ENCODE results near the gene DCC. TPM values are rescaled to one million over a fixed set of nuclear protein-coding genes. Genes with fewer than 3 reads are reported as not detected.

DCC gene
- total RNA-seq, 1 experiment from 2014 or later = not detected

DNA sequence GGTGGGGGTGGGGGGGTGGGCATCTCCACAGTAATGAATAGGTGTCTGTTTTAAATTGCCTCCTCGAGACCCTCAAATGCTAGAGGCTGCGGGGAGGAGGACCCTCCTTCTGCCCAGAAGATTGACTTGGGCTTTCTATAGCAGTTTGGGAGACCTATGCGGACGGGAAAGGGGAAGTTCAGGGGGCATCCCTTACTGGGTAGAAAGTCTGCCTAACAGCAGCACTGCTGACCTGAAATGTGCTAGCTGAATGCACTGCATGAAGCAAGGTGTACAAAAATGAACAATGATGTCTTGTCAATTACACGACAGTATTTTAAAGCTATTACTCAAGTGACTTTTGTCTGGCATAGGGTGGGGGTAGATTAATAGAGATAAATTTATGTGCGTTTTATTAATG lies 2.5 kb downstream of the DCC start:
- BruUV-seq (replicated peaks) = no TSS peak
- TF ChIP-seq, protein P1, sequence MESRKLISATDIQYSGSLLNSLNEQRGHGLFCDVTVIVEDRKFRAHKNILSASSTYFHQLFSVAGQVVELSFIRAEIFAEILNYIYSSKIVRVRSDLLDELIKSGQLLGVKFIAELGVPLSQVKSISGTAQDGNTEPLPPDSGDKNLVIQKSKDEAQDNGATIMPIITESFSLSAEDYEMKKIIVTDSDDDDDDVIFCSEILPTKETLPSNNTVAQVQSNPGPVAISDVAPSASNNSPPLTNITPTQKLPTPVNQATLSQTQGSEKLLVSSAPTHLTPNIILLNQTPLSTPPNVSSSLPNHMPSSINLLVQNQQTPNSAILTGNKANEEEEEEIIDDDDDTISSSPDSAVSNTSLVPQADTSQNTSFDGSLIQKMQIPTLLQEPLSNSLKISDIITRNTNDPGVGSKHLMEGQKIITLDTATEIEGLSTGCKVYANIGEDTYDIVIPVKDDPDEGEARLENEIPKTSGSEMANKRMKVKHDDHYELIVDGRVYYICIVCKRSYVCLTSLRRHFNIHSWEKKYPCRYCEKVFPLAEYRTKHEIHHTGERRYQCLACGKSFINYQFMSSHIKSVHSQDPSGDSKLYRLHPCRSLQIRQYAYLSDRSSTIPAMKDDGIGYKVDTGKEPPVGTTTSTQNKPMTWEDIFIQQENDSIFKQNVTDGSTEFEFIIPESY (IDR thresholded peaks at IDR 0.05; ENCODE audit: extremely low read depth, insufficient replicate concordance, low read length) = no peak
- TF ChIP-seq TCF7L2 (IDR thresholded peaks at IDR 0.05; ENCODE audit: borderline replicate concordance, extremely low read depth, insufficient read depth, insufficient read length) = no peak
- no peak for TF ChIP-seq SRF (IDR thresholded peaks at IDR 0.05; ENCODE audit: low read depth)
- no peak for TF ChIP-seq RAD21 (IDR thresholded peaks at IDR 0.05; ENCODE audit: low read depth)
- TF ChIP-seq JUND (IDR thresholded peaks at IDR 0.05) = no peak
- no peak for TF ChIP-seq CTCF (IDR thresholded peaks at IDR 0.05 in 2 of 3, conservative IDR thresholded peaks at IDR 0.05 in 1 of 3; ENCODE audit: borderline replicate concordance in 1 of 3, insufficient read depth in 1 of 3, low read depth in 2 of 3, low read length in 2 of 3)
- TF ChIP-seq EGR1 (IDR thresholded peaks at IDR 0.05; ENCODE audit: low read depth) = no peak
- no peak for TF ChIP-seq SIN3A (IDR thresholded peaks at IDR 0.05; ENCODE audit: low read depth)
- TF ChIP-seq ELF1 (IDR thresholded peaks at IDR 0.05; ENCODE audit: borderline replicate concordance, low read depth) = no peak
- TF ChIP-seq YY1 (IDR thresholded peaks at IDR 0.05; ENCODE audit: extremely low read depth, insufficient replicate concordance, low read depth, low read length) = no peak
- no peak for TF ChIP-seq POLR2AphosphoS5 (IDR thresholded peaks at IDR 0.05; ENCODE audit: low read depth, low read length)
- no peak for TF ChIP-seq ZFX (IDR thresholded peaks at IDR 0.05)
- TF ChIP-seq EZH2 (IDR thresholded peaks at IDR 0.05) = no peak
- TF ChIP-seq SP1 (IDR thresholded peaks at IDR 0.05; ENCODE audit: low read depth) = no peak
- TF ChIP-seq, protein P2, sequence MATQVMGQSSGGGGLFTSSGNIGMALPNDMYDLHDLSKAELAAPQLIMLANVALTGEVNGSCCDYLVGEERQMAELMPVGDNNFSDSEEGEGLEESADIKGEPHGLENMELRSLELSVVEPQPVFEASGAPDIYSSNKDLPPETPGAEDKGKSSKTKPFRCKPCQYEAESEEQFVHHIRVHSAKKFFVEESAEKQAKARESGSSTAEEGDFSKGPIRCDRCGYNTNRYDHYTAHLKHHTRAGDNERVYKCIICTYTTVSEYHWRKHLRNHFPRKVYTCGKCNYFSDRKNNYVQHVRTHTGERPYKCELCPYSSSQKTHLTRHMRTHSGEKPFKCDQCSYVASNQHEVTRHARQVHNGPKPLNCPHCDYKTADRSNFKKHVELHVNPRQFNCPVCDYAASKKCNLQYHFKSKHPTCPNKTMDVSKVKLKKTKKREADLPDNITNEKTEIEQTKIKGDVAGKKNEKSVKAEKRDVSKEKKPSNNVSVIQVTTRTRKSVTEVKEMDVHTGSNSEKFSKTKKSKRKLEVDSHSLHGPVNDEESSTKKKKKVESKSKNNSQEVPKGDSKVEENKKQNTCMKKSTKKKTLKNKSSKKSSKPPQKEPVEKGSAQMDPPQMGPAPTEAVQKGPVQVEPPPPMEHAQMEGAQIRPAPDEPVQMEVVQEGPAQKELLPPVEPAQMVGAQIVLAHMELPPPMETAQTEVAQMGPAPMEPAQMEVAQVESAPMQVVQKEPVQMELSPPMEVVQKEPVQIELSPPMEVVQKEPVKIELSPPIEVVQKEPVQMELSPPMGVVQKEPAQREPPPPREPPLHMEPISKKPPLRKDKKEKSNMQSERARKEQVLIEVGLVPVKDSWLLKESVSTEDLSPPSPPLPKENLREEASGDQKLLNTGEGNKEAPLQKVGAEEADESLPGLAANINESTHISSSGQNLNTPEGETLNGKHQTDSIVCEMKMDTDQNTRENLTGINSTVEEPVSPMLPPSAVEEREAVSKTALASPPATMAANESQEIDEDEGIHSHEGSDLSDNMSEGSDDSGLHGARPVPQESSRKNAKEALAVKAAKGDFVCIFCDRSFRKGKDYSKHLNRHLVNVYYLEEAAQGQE (IDR thresholded peaks at IDR 0.05; ENCODE audit: low read depth) = no peak
- TF ChIP-seq POLR2A (IDR thresholded peaks at IDR 0.05; ENCODE audit: borderline replicate concordance, extremely low read depth, insufficient read depth, insufficient read length) = no peak
- no peak for TF ChIP-seq EZH2phosphoT487 (IDR thresholded peaks at IDR 0.05; ENCODE audit: borderline replicate concordance)
- no peak for TF ChIP-seq ZNF274 (IDR thresholded peaks at IDR 0.05; ENCODE audit: low read depth, low read length)
- no peak for TF ChIP-seq CBX3 (IDR thresholded peaks at IDR 0.05; ENCODE audit: low read depth)
- TF ChIP-seq MAX (IDR thresholded peaks at IDR 0.05) = no peak
- Histone ChIP-seq H3K4me1 (ENCODE audit: control insufficient read depth in 1 of 2, insufficient read depth in 2 of 2, low read length in 2 of 2) (no peaks in the 10 kb centered on the region), H3K27me3 (ENCODE audit: insufficient read depth, low read length) (no peaks in the 10 kb centered on the region), H3K9me3 (ENCODE audit: control insufficient read depth in 1 of 2, insufficient read depth in 1 of 2, low read depth in 1 of 2, low read length in 2 of 2) (peaks cover 0 to 17% of the 10 kb centered on the region in 2 experiments; a peak in 2 of 4 replicates), H3K27ac (ENCODE audit: low read depth, low read length) (no peak overlapping the region), H2AFZ (ENCODE audit: low read depth, low read length, poor library complexity, severe bottlenecking) (no peak overlapping the region), H3K4me3 (replicated peaks in 1 of 2; ENCODE audit: low read depth in 1 of 2, low read length in 2 of 2) (no peak overlapping the region), H4K20me1 (ENCODE audit: insufficient read depth) (no peaks in the 10 kb centered on the region), H3K9ac (ENCODE audit: low read length) (no peak overlapping the region), H3K9me2 (ENCODE audit: insufficient read depth) (no peaks in the 10 kb centered on the region), H3K4me2 (ENCODE audit: low read length) (no peak overlapping the region), H3K79me2 (ENCODE audit: insufficient read depth, low read length) (no peaks in the 10 kb centered on the region), H3K36me3 (ENCODE audit: control insufficient read depth in 1 of 2, insufficient read depth in 2 of 2, low read length in 2 of 2) (no peaks in the 10 kb centered on the region)
- intact Hi-C loops (cut with micrococcal nuclease) = no loop called here
- ATAC-seq (no peak), DNase-seq (ENCODE audit: low read depth, low spot score) (no peak)
- ChIA-PET CTCF (no interaction called here), RAD21 (ENCODE audit: low non-redundant PET in 1 of 2, low total read pairs in 2 of 2, uncharacterized antibody in 2 of 2, unreplicated experiment in 2 of 2) (no interaction called here), POLR2A (no interaction called here)

Measured in HCT116 (cell line).